ENCODE data around the gene SERPINE1.

SERPINE1 gene

DNA sequence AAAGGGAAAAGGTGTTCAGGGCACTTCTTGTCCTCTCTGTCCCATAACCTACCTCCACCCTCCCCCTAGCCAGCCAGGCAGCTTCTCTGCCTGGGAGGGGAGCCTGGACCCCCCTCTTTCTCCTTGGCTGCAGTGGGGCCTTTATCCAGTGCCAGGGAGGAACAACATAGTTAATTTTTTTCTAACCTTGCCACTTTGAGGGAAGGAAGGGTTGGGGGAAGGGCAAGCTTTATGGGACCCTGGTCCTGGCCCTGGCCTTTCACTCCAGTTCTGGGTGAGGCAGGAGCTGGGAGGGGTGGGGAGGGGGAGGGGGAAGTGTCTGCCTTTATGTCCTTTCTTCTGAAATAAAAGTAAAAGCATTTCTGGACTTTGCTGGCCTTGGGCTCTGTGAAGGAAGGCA is 34.0 kb downstream of the SERPINE1 start:
- TF ChIP-seq FOXP2 (optimal IDR thresholded peaks at IDR 0.05; ENCODE audit: borderline replicate concordance, extremely low read depth, extremely low read length, insufficient read depth) (no peak), POLR2AphosphoS5 (IDR thresholded peaks at IDR 0.05; ENCODE audit: low read depth, low read length) (no peak; the same call in 1 of the 2 replicates), TAF1 (IDR thresholded peaks at IDR 0.05; ENCODE audit: borderline replicate concordance, insufficient read depth, low read length) (no peak)

- TF ChIP-seq SIN3A (IDR thresholded peaks at IDR 0.05; ENCODE audit: borderline replicate concordance, insufficient read depth, low read length): peak; percentile 96
- TF ChIP-seq POLR2AphosphoS5 (IDR thresholded peaks at IDR 0.05; ENCODE audit: low read depth, low read length): peak; percentile 87
- no peak for TF ChIP-seq FOXP2 (optimal IDR thresholded peaks at IDR 0.05; ENCODE audit: borderline replicate concordance, extremely low read depth, extremely low read length, insufficient read depth)
Observed at GRCh38 chr7:101161692-101162471, 35.0 kb downstream of the SERPINE1 start.

- TF ChIP-seq SIN3A (IDR thresholded peaks at IDR 0.05; ENCODE audit: borderline replicate concordance, insufficient read depth, low read length) (peak; percentile 87), TAF1 (IDR thresholded peaks at IDR 0.05; ENCODE audit: borderline replicate concordance, insufficient read depth, low read length) (no peak), POLR2AphosphoS5 (IDR thresholded peaks at IDR 0.05; ENCODE audit: low read depth, low read length) (peak; percentile 83), REST (IDR thresholded peaks at IDR 0.05; ENCODE audit: insufficient read depth in 1 of 2, low read depth in 2 of 2, low read length in 2 of 2) (0 out of 4 replicates have a peak, but pooled peaks of 1 of the 2 experiments have one; percentile 37), FOXP2 (optimal IDR thresholded peaks at IDR 0.05; ENCODE audit: borderline replicate concordance, extremely low read depth, extremely low read length, insufficient read depth) (no peak)
Observed at GRCh38 chr7:101162551-101163278, 35.8 kb downstream of the SERPINE1 start.

- TF ChIP-seq POLR2AphosphoS5 (IDR thresholded peaks at IDR 0.05; ENCODE audit: low read depth, low read length) (peak; percentile 89), TAF1 (IDR thresholded peaks at IDR 0.05; ENCODE audit: borderline replicate concordance, insufficient read depth, low read length) (peak; percentile 46; the same call in 1 of the 2 replicates), SIN3A (IDR thresholded peaks at IDR 0.05; ENCODE audit: borderline replicate concordance, insufficient read depth, low read length) (peak; percentile 52; the same call in 1 of the 2 replicates), REST (IDR thresholded peaks at IDR 0.05; ENCODE audit: insufficient read depth in 1 of 2, low read depth in 2 of 2, low read length in 2 of 2) (no peak)
Observed at GRCh38 chr7:101163279-101164070, 36.6 kb downstream of the SERPINE1 start.

DNA sequence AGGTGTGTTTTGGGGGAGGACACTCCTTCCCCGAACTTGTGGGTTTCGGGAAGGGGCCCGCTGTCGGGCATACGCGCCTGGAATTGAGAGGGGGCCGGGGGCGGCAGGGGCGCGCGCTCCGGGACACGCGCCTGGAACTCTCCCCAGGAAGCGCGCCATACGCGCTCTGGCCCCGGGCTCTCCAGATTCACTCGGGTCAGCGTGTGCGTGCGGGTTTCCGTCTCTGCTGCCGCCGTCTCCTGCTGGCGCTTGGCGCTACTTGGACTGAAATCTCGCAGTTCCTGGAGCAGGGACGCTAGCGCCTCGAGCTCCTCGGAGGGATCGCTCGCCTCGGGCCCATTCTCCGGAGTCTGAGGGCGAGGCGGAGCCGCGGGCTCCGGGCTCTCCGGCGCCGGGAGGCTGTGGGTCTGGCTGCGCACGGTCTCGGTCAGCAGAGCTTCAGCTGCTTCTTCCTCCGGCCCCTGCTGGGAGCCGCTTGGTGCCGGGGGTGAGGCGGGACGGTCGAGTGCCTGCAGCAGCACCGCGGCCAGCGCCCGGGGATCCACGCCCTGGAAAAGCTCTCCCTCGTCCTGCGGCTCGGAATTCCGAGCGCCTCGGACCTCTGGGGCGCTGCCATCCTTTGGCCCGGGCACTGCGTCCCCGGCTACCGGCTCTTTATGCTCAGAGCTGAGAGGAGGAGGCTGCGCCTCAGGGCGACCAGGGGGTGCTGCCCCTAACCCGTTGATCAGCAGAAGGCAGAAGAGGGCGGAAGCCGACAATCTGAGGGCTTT is 37.4 kb downstream of the SERPINE1 start:
- TF ChIP-seq REST (IDR thresholded peaks at IDR 0.05; ENCODE audit: insufficient read depth in 1 of 2, low read depth in 2 of 2, low read length in 2 of 2): peak in 1 of 2 experiments; percentile 91; a peak in 2 of 4 replicates
- TF ChIP-seq TAF1 (IDR thresholded peaks at IDR 0.05; ENCODE audit: borderline replicate concordance, insufficient read depth, low read length): no peak
- TF ChIP-seq FOXP2 (optimal IDR thresholded peaks at IDR 0.05; ENCODE audit: borderline replicate concordance, extremely low read depth, extremely low read length, insufficient read depth): no peak
- peak; percentile 20; the same call in 1 of the 2 replicates for TF ChIP-seq SIN3A (IDR thresholded peaks at IDR 0.05; ENCODE audit: borderline replicate concordance, insufficient read depth, low read length)
- TF ChIP-seq POLR2AphosphoS5 (IDR thresholded peaks at IDR 0.05; ENCODE audit: low read depth, low read length): peak; percentile 1; the same call in 1 of the 2 replicates
